AML-193 (cell line): ENCODE measurements around the gene FCRL4.
"Not testable (repeated sequence)": the region's sequence is repeated elsewhere in the genome, so short reads cannot be mapped to it uniquely, and the experiment has no call there.

Experiments
- DNase-seq, 2 experiments: peaks; one replicate each; lab custom pipeline; 2025; lab: John Stamatoyannopoulos, UW

FCRL4 gene

DNA sequence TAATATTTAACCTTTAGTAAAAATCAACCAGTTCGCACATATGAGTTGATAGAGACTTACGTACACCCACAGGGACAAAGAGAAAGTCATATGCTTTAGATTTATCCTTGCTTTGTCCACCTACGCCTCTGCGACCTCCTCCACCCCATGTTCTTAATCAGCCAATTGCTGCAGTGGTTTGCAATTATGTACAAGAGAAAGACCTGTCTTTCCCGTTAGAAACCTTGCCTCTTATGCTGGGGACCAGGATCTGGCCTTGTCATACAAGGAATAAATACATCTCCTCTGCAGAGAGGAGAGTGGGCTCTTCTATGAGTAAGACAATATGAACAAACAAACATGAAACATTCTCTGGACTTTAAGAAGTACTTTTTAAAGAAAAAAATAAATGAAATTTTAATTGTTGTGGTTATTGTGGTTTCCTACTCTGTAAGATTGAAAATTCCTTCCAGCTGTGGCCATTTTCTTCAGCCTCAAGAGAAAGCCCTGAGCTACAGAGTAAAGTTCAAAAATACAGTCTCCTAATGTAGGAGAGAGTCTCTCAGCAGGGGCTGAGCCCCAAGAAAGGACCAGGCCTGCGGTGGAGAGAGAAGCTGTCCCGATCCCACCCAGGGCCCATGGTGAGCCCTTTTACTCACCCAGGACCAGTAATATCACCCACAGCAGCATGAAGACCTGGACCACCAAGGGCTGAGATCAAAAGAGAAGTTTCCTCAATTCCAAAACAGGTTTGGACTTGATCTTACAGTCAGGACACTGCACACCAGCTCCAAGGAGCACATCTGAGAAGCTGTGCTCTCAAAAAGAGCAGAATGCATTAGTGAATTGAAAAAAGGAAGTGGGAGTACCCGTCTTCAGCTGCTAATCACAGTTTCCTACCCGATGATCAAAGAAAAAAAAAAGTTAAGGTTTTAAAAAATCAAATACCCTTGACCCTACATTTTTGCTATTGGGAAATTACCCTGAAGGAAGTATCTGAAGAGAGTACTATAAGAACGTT lies 45.9 kb downstream of the FCRL4 start, which contains the start of gene FCRL5:
FCRL5 (minus strand) TSS at position 822 of the 1,000 bp plus-strand sequence; CDS start at position 669, 153 bp downstream.
- no peak for DNase-seq

DNA sequence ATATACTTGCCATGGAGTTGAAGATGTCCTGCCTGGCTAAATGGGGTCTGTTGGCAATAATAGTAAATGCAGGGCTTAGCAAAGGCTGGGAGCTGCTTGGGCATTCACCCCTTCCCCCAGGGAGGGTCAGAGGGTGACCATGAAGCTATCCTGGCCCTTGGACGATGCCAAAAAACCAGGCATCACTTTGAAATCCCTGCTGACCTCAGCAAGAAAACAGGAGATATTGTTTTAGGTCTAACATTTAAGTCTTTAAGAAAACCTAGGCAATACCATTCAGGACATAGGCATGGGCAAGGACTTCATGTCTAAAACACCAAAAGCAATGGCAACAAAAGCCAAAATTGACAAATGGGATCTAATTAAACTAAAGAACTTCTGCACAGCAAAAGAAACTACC lies 49.8 kb downstream of the FCRL4 start:
- DNase-seq, result not testable (repeated sequence)

DNA sequence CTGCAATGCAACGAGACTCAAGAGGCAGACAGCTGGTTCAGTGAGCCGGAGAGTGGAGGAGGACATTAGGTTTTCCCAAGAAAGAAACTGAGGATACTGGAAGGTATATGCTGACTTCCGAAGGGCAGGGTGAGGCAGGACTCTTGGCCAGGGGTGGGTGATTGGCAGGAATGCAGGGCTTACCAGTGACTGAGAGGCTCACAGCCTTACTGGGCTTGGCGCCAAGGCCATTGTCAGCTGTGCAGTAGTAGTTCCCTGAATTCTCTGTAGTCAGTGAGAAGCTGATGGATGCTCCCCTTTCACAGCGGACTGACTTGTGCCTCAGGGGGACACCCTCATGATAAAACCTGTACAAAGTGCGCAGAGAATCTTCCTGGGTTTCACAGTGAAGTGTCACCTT lies 55.2 kb downstream of the FCRL4 start:
- DNase-seq, result no peak

DNA sequence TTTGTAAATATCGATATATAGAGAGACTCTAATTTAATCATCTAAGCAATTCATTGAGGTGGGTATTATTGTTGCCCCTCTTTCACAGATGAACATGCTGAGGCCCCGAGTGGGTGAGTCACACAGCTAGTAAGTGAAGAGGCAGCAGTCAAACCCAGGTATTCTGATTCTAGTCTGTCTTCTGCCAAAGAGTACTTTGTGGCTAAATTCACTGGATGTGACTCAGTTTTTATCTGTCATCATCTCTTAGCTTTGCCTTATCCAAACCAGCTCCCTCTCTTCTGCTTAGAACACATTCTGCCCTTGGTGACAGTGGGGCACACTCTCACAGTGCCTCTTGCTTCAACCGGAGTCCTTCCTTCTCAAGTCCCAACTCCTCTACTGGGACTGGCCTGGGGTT lies 57.0 kb downstream of the FCRL4 start:
- no peak for DNase-seq

DNA sequence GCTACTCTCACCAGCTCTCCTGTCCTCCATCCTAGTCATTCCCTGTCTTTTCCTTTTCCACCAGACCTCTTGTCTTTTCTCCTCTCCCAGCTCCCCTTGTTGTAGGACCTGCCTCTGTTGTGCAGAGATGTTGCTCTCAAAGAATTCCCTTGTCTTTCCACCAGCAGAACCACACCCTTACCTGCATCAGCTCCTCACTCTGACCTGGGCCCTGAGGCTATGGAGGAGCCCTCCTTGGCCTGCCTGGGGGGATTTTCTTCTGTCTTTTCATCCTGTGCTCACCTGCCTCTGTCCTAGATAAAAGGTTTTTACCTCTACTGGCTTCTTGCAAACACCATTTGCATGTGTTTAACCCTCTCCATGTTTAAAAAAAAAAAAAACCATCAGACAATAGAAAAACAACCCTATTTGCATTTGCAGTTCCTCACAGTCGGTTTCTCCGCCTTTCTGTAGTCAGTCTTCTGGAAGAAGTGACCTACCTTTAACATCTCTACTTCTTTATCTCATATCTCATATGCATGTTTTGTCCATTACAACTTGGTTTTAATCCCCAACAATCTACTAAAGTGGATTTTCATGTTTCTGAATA lies 57.6 kb downstream of the FCRL4 start:
- DNase-seq, result no peak

DNA sequence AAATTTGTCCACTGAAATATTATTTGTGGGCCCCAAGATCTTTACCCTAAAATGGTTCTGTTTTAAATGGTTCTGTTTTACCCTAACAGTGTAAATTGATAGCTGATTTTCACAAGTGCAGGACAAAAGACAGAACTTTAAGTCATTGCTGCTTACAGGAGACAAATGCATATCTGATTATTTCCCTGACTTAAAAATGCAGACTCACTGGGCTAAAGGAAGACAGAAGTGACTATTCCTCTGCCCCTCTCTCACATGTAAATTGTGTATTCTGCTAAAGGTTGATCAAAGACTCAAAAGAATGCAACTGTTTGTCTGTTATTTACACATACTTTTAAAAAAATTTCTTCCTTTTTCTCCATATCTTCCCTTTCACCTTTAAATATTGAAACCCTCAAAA lies 58.3 kb downstream of the FCRL4 start:
- DNase-seq, result no peak

DNA sequence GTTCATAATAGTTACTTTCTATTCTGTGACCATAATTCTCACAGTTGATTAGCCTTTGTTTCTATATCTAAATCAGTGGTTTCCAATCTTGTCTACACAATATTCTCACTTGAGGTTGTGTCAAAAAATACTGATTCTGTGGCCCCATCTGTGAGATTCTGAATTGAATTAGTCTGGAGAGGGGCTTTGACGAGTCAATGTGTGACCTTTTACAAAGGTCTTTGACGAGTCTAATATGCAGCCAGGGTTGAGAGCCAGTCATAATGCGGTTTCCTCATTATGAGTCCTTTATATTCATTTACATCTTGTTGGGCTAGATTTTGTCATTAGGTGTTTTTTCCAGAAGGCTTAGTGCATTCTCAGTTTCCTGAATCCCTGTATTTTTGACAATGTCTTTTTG lies 65.3 kb downstream of the FCRL4 start:
- DNase-seq, result no peak

DNA sequence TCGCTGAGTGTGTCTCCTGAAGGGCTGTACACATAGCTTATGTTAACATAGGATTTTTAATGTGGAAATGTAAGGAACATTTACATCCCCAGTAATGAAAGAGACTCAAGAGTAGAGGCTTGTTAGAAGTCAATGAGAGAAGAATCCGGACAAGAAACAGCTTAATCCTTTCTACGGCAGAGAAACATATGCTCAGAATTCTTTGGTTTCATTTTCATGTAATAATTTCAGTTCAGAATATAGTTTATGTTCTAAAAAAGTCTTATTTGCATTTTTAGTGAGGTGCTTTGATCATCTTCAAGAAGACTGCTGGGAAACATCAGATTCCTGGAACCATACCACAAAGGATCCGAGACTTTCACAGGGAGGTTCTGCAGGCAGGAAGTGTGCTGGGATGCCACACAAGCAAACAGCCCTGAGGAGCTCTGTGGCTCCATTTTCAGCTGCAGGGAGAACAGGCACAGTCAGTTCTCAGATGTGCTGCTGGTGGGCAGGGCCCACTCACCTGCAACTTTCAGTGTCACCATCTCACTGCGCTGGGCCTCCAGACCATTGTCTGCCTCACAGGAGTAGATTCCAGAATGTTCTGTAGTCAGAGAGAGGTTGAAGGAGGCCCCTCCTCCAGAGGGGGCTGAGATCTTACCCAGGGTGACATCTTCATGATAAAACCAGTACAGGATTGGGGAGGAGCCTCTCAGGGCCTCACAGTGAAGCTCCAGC lies 74.0 kb downstream of the FCRL4 start:
- DNase-seq, result no peak
